Measurements from ENCODE around the gene RPTOR.

Gene RPTOR

GRCh38 chr17:80502578-80502877 is 42.1 kb upstream of the RPTOR start:
- TF ChIP-seq PRDM1 (tag by site-specific recombination; IDR thresholded peaks at IDR 0.05) (no peak), ZNF16 (tag by site-specific recombination; IDR thresholded peaks at IDR 0.05; ENCODE audit: low read depth) (no peak), ZEB2 (tag by site-specific recombination; IDR thresholded peaks at IDR 0.05) (no peak), MYNN (tag by site-specific recombination; IDR thresholded peaks at IDR 0.05; ENCODE audit: borderline replicate concordance) (no peak), ZNF704 (tag by site-specific recombination; IDR thresholded peaks at IDR 0.05) (no peak), PRDM10 (tag by site-specific recombination; IDR thresholded peaks at IDR 0.05) (no peak), OVOL3 (tag by site-specific recombination; IDR thresholded peaks at IDR 0.05) (no peak), SP3 (tag by site-specific recombination; IDR thresholded peaks at IDR 0.05) (no peak), ZFP41 (tag by site-specific recombination; IDR thresholded peaks at IDR 0.05; ENCODE audit: borderline replicate concordance) (no peak)
- Histone ChIP-seq H3K4me1 (ENCODE audit: control insufficient read depth, insufficient read depth, low read length) (no peaks in the 10 kb centered on the region), H3K4me3 (ENCODE audit: low read depth, low read length) (no peak overlapping the region), H3K9me3 (ENCODE audit: control insufficient read depth, insufficient read depth, low read depth, low read length) (no peaks in the 10 kb centered on the region), H3K27ac (ENCODE audit: extremely low read depth, low read depth, low read length) (no peak overlapping the region), H3K36me3 (ENCODE audit: control insufficient read depth in 2 of 2, insufficient read depth in 1 of 2, low read length in 2 of 2) (no peaks in the 10 kb centered on the region)
- POLR2A ChIA-PET, result no interaction called here
- CTCF ChIA-PET, result interaction anchor here (0.8 to 2.9 kb wide), 2 partner anchors 23 to 73 kb away, joined by 4 to 8 read pairs; no protein-coding TSS in a partner anchor

GRCh38 chr17:80503031-80503430 is 41.6 kb upstream of the RPTOR start:
- Histone ChIP-seq H3K36me3 (ENCODE audit: control insufficient read depth in 2 of 2, insufficient read depth in 1 of 2, low read length in 2 of 2) (no peaks in the 10 kb centered on the region), H3K4me3 (ENCODE audit: low read depth, low read length) (no peak overlapping the region), H3K4me1 (ENCODE audit: control insufficient read depth, insufficient read depth, low read length) (no peaks in the 10 kb centered on the region), H3K9me3 (ENCODE audit: control insufficient read depth, insufficient read depth, low read depth, low read length) (no peaks in the 10 kb centered on the region), H3K27ac (ENCODE audit: extremely low read depth, low read depth, low read length) (no peak overlapping the region)
- ChIA-PET CTCF (no interaction called here), POLR2A (no interaction called here)
- TF ChIP-seq ZNF549 (tag by site-specific recombination; IDR thresholded peaks at IDR 0.05) (no peak), CTCF (tag by site-specific recombination; IDR thresholded peaks at IDR 0.05) (no peak), ZFHX2 (tag by site-specific recombination; conservative IDR thresholded peaks at IDR 0.05) (peak; percentile 57), ZNF366 (tag by site-specific recombination; conservative IDR thresholded peaks at IDR 0.05) (peak; percentile 70), EGR2 (tag by site-specific recombination; IDR thresholded peaks at IDR 0.05; ENCODE audit: low read depth) (peak; percentile 81), KLF1 (tag by site-specific recombination; IDR thresholded peaks at IDR 0.05) (no peak)

GRCh38 chr17:80503921-80504320 is 40.7 kb upstream of the RPTOR start:
- no peak overlapping the region for H3K4me3 ChIP-seq (ENCODE audit: low read depth, low read length)
- CTCF ChIA-PET, result no interaction called here
- no peaks in the 10 kb centered on the region for H3K4me1 ChIP-seq (ENCODE audit: control insufficient read depth, insufficient read depth, low read length)
- H3K36me3 ChIP-seq (ENCODE audit: control insufficient read depth in 2 of 2, insufficient read depth in 1 of 2, low read length in 2 of 2), result no peaks in the 10 kb centered on the region
- H3K9me3 ChIP-seq (ENCODE audit: control insufficient read depth, insufficient read depth, low read depth, low read length), result no peaks in the 10 kb centered on the region
- H3K27ac ChIP-seq (ENCODE audit: extremely low read depth, low read depth, low read length), result no peak overlapping the region
- POLR2A ChIA-PET, result no interaction called here
- TF ChIP-seq CTCF (tag by site-specific recombination; IDR thresholded peaks at IDR 0.05) (no peak), KLF9 (tag by site-specific recombination; IDR thresholded peaks at IDR 0.05; ENCODE audit: low read depth) (no peak), ZNF416 (tag by site-specific recombination; IDR thresholded peaks at IDR 0.05) (no peak), ZNF571 (tag by site-specific recombination; IDR thresholded peaks at IDR 0.05) (peak; percentile 24; the same call in 1 of the 2 replicates), ZNF354C (tag by site-specific recombination; IDR thresholded peaks at IDR 0.05; ENCODE audit: borderline replicate concordance, low read depth) (no peak), ZNF114 (tag by site-specific recombination; IDR thresholded peaks at IDR 0.05) (no peak), EGR2 (tag by site-specific recombination; IDR thresholded peaks at IDR 0.05; ENCODE audit: low read depth) (peak; percentile 55; the same call in 1 of the 2 replicates), ZNF843 (tag by site-specific recombination; IDR thresholded peaks at IDR 0.05) (no peak), ZNF707 (tag by site-specific recombination; IDR thresholded peaks at IDR 0.05) (no peak), ZFP69B (tag by site-specific recombination; IDR thresholded peaks at IDR 0.05) (no peak), HOXC10 (CRISPR knock-in tag; IDR thresholded peaks at IDR 0.05) (no peak), KLF8 (tag by site-specific recombination; IDR thresholded peaks at IDR 0.05) (no peak), ZNF202 (tag by site-specific recombination; IDR thresholded peaks at IDR 0.05; ENCODE audit: borderline replicate concordance) (no peak)
